Measurements from ENCODE around the gene RNF44.

Gene RNF44

DNA sequence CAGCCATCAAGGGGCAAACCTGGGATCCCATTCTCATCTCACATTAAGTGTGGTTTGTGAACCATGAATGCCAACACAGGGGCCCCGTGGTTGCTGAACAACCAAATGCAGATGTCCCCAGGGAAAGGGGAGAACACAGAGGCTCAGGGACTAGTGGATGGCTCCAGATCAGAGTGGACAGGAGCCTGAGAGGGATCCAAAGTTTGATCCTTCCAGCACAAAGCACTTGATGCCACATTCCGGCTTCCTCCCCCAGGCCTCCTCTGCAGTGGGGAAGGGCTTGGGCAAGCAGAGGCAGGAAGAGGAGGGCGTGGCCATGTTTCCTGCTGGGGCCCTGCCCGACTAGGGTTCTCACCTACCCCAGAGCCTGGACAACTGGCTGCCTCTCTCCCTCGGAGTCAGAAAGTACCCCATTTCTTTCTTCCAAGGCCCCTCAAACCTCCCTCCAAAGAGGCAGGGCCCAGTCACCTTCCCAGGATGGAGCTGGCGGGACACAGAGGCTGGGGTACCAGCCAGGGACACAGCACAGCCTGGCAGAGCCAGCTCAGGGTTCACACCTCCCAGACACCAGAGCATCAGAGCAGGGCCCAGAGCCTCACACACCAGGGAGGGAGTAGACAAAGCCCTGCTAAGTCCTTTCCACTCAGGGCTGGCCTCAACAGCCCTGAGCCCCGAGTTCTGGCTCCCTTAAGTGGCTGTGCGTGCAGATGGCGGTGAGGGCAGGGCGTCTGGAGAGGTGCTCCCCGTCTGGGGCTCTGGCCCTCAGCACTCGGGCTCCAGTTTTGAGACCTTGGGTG, 4.3 kb upstream of the RNF44 start:
- H3K9ac ChIP-seq (ENCODE audit: low read depth, low read length) = peak overlapping the region; percentile 17; the same call in 1 of the 2 replicates
- peak overlapping the region; percentile 53 for H3K27ac ChIP-seq (ENCODE audit: low read depth, low read length)
- no peaks in the 10 kb centered on the region for H3K27me3 ChIP-seq (ENCODE audit: control insufficient read depth, insufficient read depth, low read length)
- no peak overlapping the region for H3K4me3 ChIP-seq (ENCODE audit: low read depth, low read length)
- H3K36me3 ChIP-seq (ENCODE audit: control insufficient read depth, insufficient read depth, low read length) = no peaks in the 10 kb centered on the region
- no peaks in the 10 kb centered on the region for H3K9me3 ChIP-seq (ENCODE audit: control insufficient read depth, insufficient read depth, low read length)
- H3K4me1 ChIP-seq (ENCODE audit: control insufficient read depth, insufficient read depth, low read length) = peaks cover 26% of the 10 kb centered on the region

DNA sequence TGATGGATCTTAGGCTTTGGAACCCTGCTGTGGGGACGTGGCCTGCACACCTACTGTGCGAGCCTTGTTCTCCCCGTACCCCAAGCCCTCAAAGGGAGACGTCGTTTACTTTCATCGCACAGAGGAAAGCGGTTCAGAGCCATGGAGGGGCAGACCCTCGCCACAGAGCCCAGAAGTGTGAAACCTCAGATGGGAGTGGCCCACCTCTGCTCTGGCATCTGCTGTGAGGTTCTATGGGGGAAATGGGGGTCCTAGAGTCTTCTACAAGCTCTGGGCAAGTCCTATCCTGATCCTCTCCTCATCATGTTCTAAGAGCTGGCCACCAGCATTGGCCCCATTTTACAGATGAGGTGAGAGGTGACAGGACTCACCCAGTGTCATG, 3.7 kb upstream of the RNF44 start:
- Histone ChIP-seq H3K4me3 (ENCODE audit: low read depth, low read length) (no peak overlapping the region), H3K4me1 (ENCODE audit: control insufficient read depth, insufficient read depth, low read length) (peaks cover 26% of the 10 kb centered on the region), H3K9ac (ENCODE audit: low read depth, low read length) (peak overlapping the region; percentile 17; the same call in 1 of the 2 replicates), H3K27me3 (ENCODE audit: control insufficient read depth, insufficient read depth, low read length) (no peaks in the 10 kb centered on the region), H3K27ac (ENCODE audit: low read depth, low read length) (peak overlapping the region; percentile 53), H3K9me3 (ENCODE audit: control insufficient read depth, insufficient read depth, low read length) (no peaks in the 10 kb centered on the region), H3K36me3 (ENCODE audit: control insufficient read depth, insufficient read depth, low read length) (no peaks in the 10 kb centered on the region)

DNA sequence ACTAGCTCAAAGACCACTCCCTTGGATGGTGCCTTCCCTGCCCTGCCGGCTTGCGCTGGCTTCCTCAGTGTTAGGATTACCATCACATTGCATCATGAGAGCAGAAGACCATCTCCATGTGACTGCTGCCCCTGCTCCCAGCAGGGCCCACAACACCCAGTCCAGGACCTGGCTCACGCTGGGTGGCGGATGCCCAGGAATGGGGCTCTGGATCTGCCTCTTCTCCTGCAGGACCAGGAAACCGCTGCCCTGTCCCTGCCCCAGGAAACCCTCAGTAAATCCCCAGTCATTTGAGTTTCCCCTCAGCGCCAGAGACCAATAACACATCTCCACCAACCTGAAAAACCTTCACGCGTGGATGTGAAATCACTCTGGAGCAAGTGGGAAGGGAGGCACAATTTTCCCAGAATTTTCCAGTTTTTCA, 3.3 kb upstream of the RNF44 start:
- Histone ChIP-seq H3K27ac (ENCODE audit: low read depth, low read length) (no peak overlapping the region), H3K36me3 (ENCODE audit: control insufficient read depth, insufficient read depth, low read length) (no peaks in the 10 kb centered on the region; the same call in 1 of the 2 replicates), H3K27me3 (ENCODE audit: control insufficient read depth, insufficient read depth, low read length) (no peaks in the 10 kb centered on the region), H3K9me3 (ENCODE audit: control insufficient read depth, insufficient read depth, low read length) (no peaks in the 10 kb centered on the region), H3K9ac (ENCODE audit: low read depth, low read length) (no peak overlapping the region), H3K4me1 (ENCODE audit: control insufficient read depth, insufficient read depth, low read length) (peaks cover 28% of the 10 kb centered on the region), H3K4me3 (ENCODE audit: low read depth, low read length) (no peak overlapping the region)

DNA sequence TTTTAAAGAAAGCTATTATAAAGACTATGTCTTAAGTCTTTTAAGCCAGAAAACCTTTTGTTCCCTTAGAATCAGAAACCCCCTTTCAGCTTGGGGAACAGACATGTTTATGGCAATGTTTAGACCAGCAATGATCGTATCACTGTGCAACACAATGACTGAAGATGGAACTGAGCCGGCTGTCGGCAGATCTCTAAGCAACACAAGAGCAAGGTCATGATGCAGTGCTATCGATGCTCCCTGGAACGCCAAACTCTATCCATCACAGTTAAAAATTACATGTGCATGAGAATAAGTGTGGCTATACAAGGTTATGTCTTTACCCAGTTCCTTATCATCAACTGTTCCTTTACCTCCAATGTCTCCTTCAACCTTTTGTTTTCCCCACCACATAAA, 1.8 kb upstream of the RNF44 start:
- Histone ChIP-seq H3K4me3 (ENCODE audit: low read depth, low read length) (no peak overlapping the region), H3K36me3 (ENCODE audit: control insufficient read depth, insufficient read depth, low read length) (peaks cover 15% of the 10 kb centered on the region), H3K4me1 (ENCODE audit: control insufficient read depth, insufficient read depth, low read length) (peaks cover 43% of the 10 kb centered on the region), H3K9ac (ENCODE audit: low read depth, low read length) (no peak overlapping the region), H3K27me3 (ENCODE audit: control insufficient read depth, insufficient read depth, low read length) (no peaks in the 10 kb centered on the region), H3K27ac (ENCODE audit: low read depth, low read length) (peak overlapping the region; percentile 100), H3K9me3 (ENCODE audit: control insufficient read depth, insufficient read depth, low read length) (no peaks in the 10 kb centered on the region)

DNA sequence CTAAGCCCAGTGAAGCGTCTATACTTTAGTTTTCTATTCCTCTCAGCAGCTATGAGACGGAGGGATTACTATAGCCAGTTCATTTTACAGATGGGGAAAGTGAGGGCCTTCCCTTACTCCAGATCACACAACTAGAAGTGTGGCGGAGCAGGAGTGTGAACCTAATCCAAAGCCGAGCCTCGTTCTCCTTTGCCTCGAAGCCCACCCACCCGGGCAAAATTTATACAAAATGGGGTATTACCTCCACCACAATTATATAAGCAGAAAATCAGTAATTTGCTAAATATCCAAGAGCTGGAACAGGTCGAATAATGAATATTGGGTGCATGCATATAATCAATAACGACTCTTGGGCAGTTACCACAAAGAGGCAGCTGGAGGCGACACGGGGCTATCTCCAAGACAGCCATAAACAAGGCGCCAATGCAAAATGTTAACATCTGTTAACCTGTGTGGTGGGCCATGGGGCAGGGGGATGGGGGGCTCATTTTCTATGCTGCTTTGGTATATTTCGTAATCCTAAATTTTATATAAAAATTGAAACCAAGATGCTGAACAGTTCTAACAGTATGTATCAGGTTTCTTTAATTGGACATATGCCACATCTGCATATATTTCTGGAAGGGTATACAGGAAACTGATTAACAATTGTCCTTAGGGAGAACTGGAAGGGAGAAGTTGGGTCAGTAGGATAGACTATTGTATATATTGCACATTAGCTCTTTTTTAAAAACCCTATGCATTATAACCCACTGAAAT, 1.2 kb upstream of the RNF44 start:
- Histone ChIP-seq H3K27ac (ENCODE audit: low read depth, low read length) (peak overlapping the region; percentile 100), H3K4me1 (ENCODE audit: control insufficient read depth, insufficient read depth, low read length) (peaks cover 43% of the 10 kb centered on the region)

DNA sequence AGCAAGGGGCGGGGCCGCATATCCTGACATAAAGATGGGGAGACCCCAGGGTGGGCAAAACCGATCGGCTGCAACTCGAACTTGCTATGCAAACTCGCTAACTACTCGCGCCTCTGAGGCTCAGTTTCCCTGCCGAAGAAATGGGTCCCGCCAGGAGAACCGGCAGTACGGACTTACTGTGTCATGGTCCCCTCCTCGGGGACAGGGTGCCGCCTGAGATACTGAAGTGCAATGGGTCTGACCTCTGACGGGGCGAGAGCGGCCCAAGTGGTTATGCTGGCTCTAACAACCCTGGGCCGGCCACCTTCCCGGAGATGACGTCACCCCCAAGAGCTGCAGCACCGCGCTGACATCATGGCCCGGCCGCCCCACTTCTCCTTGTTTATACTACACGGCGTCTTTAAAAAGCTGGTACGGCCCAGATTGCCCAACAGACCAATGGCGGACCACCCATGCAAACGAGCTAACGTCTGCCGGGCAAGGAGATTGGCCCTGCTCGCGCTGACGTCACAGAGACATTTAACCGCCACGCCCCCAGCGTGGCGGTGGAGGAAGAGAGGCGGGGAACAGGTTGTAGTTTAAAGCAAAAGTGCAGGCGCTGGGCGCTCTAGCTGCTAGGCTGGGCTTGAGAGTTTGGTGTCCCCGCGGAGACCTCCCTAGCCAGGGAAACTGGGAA, 490 bp upstream of the RNF44 start:
- no peaks in the 10 kb centered on the region for H3K9me3 ChIP-seq (ENCODE audit: control insufficient read depth, insufficient read depth, low read length)
- peak overlapping the region; percentile 100 for H3K27ac ChIP-seq (ENCODE audit: low read depth, low read length)
- peak overlapping the region; percentile 97 for H3K4me3 ChIP-seq (ENCODE audit: low read depth, low read length)
- H3K27me3 ChIP-seq (ENCODE audit: control insufficient read depth, insufficient read depth, low read length) = no peaks in the 10 kb centered on the region
- H3K4me1 ChIP-seq (ENCODE audit: control insufficient read depth, insufficient read depth, low read length) = peaks cover 43% of the 10 kb centered on the region
- H3K36me3 ChIP-seq (ENCODE audit: control insufficient read depth, insufficient read depth, low read length) = peaks cover 27% of the 10 kb centered on the region
- H3K9ac ChIP-seq (ENCODE audit: low read depth, low read length) = peak overlapping the region; percentile 89

More for the DNA sequence above, 1.2 kb upstream of the RNF44 start:
- H3K9ac ChIP-seq (ENCODE audit: low read depth, low read length) = peak overlapping the region; percentile 33; the same call in 1 of the 2 replicates
- peak overlapping the region; percentile 97 for H3K4me3 ChIP-seq (ENCODE audit: low read depth, low read length)
- H3K27me3 ChIP-seq (ENCODE audit: control insufficient read depth, insufficient read depth, low read length) = no peaks in the 10 kb centered on the region
- no peaks in the 10 kb centered on the region for H3K9me3 ChIP-seq (ENCODE audit: control insufficient read depth, insufficient read depth, low read length)
- H3K36me3 ChIP-seq (ENCODE audit: control insufficient read depth, insufficient read depth, low read length) = peaks cover 20% of the 10 kb centered on the region

DNA sequence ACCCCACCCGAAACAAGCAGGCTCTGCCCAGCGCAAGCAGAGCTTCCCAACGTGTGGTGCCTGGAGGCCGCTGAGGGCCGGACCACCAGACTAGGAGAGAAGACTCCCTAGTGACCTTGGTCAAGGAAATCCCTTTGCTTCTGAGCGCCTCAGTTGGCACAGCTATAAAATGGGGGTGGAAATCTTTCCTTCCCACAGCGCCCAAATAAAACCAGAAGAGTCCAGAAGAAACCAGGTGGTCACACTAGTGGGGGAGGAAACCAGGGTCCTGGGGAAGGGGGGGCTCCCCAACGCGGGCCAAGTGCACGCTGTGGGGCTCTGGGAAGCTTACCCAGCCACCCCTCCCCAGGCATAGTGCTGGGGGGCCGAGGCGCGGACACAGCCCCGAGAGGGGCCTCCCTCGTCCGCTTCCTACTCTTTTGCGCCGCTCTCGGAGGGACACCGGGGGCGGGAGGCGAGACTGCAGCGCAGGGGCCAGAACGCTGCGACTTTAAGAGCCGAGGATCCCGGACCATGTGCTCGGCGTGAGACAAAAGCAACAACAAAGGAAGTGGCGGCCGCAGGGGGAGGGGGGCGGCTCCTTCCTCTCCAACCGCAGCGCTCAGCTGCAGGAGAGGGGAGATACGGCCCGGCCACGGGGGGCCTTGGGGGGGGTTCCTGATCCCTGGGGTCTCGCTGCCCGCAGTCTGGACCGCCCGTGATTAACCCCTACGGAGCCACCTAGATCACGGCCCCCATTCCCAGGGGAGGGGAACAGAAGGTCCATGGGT, 885 bp downstream of the RNF44 start:
- H3K4me3 ChIP-seq (ENCODE audit: low read depth, low read length) = peak overlapping the region; percentile 97
- H3K36me3 ChIP-seq (ENCODE audit: control insufficient read depth, insufficient read depth, low read length) = peaks cover 38% of the 10 kb centered on the region
- H3K27me3 ChIP-seq (ENCODE audit: control insufficient read depth, insufficient read depth, low read length) = no peaks in the 10 kb centered on the region
- H3K9ac ChIP-seq (ENCODE audit: low read depth, low read length) = peak overlapping the region; percentile 99
- H3K9me3 ChIP-seq (ENCODE audit: control insufficient read depth, insufficient read depth, low read length) = no peaks in the 10 kb centered on the region
- peaks cover 35% of the 10 kb centered on the region for H3K4me1 ChIP-seq (ENCODE audit: control insufficient read depth, insufficient read depth, low read length)
- H3K27ac ChIP-seq (ENCODE audit: low read depth, low read length) = peak overlapping the region; percentile 100

DNA sequence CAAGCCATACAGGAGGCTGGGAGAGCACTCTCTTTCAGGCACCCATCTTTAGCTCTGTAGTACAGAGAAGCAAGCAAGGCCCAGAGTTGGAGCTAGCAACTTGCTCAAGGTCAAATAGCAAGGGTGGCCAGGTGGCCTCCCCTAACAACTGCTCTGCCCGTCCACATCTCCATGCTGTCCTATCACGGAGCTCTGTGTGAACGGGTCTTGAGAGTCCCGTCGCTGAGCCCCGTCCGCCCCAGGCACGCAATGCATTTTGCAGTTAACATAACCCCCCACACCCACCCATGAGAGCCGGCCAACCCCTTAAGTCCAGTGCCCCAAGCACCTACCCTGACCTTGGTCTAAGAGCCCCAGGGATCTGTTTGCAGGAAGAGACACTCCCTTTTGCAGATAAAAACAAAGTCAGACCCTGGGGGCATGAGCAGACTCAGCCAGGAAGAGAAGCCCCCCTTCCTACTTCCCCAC, 1.5 kb downstream of the RNF44 start:
- peak overlapping the region; percentile 100 for H3K27ac ChIP-seq (ENCODE audit: low read depth, low read length)
- H3K9me3 ChIP-seq (ENCODE audit: control insufficient read depth, insufficient read depth, low read length) = no peaks in the 10 kb centered on the region
- H3K4me1 ChIP-seq (ENCODE audit: control insufficient read depth, insufficient read depth, low read length) = peaks cover 28% of the 10 kb centered on the region
- H3K27me3 ChIP-seq (ENCODE audit: control insufficient read depth, insufficient read depth, low read length) = no peaks in the 10 kb centered on the region
- H3K9ac ChIP-seq (ENCODE audit: low read depth, low read length) = peak overlapping the region; percentile 99
- H3K36me3 ChIP-seq (ENCODE audit: control insufficient read depth, insufficient read depth, low read length) = peaks cover 44% of the 10 kb centered on the region
- peak overlapping the region; percentile 97 for H3K4me3 ChIP-seq (ENCODE audit: low read depth, low read length)

DNA sequence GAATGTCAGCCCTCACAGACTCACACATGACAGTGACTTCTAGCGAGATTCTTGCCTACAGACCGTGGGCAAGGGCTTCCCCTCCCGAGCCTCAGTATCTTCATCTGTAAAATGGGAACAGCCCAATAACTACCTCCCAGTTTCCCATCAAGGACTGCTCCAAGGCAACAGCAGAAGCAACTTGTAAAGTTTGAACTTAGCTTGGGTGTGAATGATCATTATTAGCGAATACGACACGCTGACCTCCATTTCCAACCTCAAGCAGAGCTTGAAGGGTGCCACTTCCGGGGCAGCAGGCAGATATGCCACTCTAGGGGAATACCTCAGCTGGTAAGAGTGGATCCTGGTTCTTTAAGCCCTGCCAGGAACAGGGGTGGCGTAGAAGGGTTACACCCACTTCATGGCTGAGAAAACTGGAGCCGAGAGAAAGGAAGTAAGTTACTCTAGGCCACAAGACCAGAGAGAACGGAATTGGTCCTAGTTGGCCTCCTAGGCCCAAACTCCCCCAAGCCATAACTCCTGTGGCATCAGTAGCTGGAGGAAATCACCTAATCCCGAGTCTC, 2.0 kb downstream of the RNF44 start:
- H3K9me3 ChIP-seq (ENCODE audit: control insufficient read depth, insufficient read depth, low read length) = no peaks in the 10 kb centered on the region
- peaks cover 49% of the 10 kb centered on the region for H3K36me3 ChIP-seq (ENCODE audit: control insufficient read depth, insufficient read depth, low read length)
- no peaks in the 10 kb centered on the region for H3K27me3 ChIP-seq (ENCODE audit: control insufficient read depth, insufficient read depth, low read length)
- H3K4me3 ChIP-seq (ENCODE audit: low read depth, low read length) = peak overlapping the region; percentile 97
- peaks cover 28% of the 10 kb centered on the region for H3K4me1 ChIP-seq (ENCODE audit: control insufficient read depth, insufficient read depth, low read length)
- H3K27ac ChIP-seq (ENCODE audit: low read depth, low read length) = peak overlapping the region; percentile 100
- H3K9ac ChIP-seq (ENCODE audit: low read depth, low read length) = peak overlapping the region; percentile 99

DNA sequence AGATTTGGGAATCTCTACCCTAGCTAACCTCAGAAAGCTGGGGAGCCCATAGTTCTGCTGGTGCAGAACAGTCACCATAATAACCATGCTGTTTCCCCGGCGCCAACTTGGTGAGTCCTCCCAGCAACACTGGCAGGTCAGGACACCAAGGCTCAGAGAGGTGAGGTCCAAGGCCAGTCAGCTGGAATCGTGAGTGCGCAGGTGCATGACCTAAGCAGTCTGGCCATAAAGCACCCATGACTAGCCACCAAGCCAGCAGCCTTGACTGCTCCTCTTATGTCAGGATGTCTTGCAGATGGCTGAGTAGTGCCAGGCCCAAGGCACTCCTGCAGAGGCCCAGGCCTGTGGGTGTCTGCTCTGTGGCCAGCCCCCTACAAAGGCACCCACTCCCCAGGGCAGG, 2.6 kb downstream of the RNF44 start:
- H3K4me3 ChIP-seq (ENCODE audit: low read depth, low read length) = peak overlapping the region; percentile 97; the same call in 1 of the 2 replicates
- peaks cover 28% of the 10 kb centered on the region for H3K4me1 ChIP-seq (ENCODE audit: control insufficient read depth, insufficient read depth, low read length)
- no peak overlapping the region for H3K27ac ChIP-seq (ENCODE audit: low read depth, low read length)
- H3K36me3 ChIP-seq (ENCODE audit: control insufficient read depth, insufficient read depth, low read length) = peaks cover 51% of the 10 kb centered on the region
- no peaks in the 10 kb centered on the region for H3K9me3 ChIP-seq (ENCODE audit: control insufficient read depth, insufficient read depth, low read length)
- H3K9ac ChIP-seq (ENCODE audit: low read depth, low read length) = no peak overlapping the region
- no peaks in the 10 kb centered on the region for H3K27me3 ChIP-seq (ENCODE audit: control insufficient read depth, insufficient read depth, low read length)
